22Rv1 (cell line): ENCODE results near the gene CMA1.
"Not testable (repeated sequence)": the region's sequence is repeated elsewhere in the genome, so short reads cannot be mapped to it uniquely, and the experiment has no call there.

Experiments
- CTCF ChIP-seq: fragments of 450-650 bp; IDR thresholded peaks from 2 replicates; pipeline ENCODE4 v1.5.1; 2017; ENCODE audit warnings: mild to moderate bottlenecking
- ZFX ChIP-seq: fragments of 450-650 bp; IDR thresholded peaks from 2 replicates; pipeline ENCODE4 v1.6.1; 2017; ENCODE audit warnings: antibody characterized with exemption, borderline replicate concordance

- not testable (repeated sequence) for TF ChIP-seq CTCF, ZFX
Measured at GRCh38 chr14:24470450-24470849, 37.6 kb downstream of the CMA1 start.
